Measurements from ENCODE around the gene CYRIA.

DNA sequence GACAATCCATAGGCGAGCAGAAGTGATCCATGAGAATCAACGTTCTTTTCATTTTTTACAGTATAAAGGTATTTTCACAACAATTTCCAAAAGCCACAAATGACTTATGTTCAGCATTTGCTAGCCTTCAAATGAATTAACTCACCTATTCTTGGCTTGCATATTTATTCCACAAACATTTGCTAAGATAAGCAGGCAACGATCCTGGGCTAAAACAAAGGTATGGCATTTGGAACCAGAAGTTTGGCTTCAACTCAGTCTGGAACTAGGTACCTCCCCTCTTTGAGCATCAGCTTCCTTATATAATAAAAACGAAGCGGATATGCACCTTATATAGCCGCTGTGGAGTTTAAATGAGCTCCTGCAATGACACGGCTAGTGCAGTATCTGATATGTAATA lies 20.5 kb downstream of the CYRIA start:
- TF ChIP-seq CTCF (IDR thresholded peaks at IDR 0.05) (no peak), POLR2A (IDR thresholded peaks at IDR 0.05) (no peak)
